Measurements from ENCODE around the gene YAP1.

Gene YAP1

GRCh38 chr11:102220728-102221467 lies 110.7 kb downstream of the YAP1 start:
- no peak overlapping the region for H3K4me3 ChIP-seq (ENCODE audit: low read length)
- no peak overlapping the region for H3K9ac ChIP-seq (ENCODE audit: low read length)
- H3K27me3 ChIP-seq (ENCODE audit: control insufficient read depth, insufficient read depth, low read length): no peaks in the 10 kb centered on the region
- peaks cover 3% of the 10 kb centered on the region for H3K4me1 ChIP-seq (ENCODE audit: control insufficient read depth, insufficient read depth, low read length)
- H3K9me3 ChIP-seq (ENCODE audit: control insufficient read depth, low read length): no peaks in the 10 kb centered on the region
- H3K36me3 ChIP-seq (ENCODE audit: control insufficient read depth, insufficient read depth, low read length): no peaks in the 10 kb centered on the region

- Histone ChIP-seq H3K9ac (ENCODE audit: low read length) (no peak overlapping the region), H3K4me1 (ENCODE audit: control insufficient read depth, insufficient read depth, low read length) (peaks cover 8% of the 10 kb centered on the region), H3K36me3 (ENCODE audit: control insufficient read depth, insufficient read depth, low read length) (no peaks in the 10 kb centered on the region), H3K9me3 (ENCODE audit: control insufficient read depth, low read length) (no peaks in the 10 kb centered on the region), H3K4me3 (ENCODE audit: low read length) (no peak overlapping the region), H3K27me3 (ENCODE audit: control insufficient read depth, insufficient read depth, low read length) (no peaks in the 10 kb centered on the region)
Observed at GRCh38 chr11:102223859-102224258, 113.6 kb downstream of the YAP1 start.

- Histone ChIP-seq H3K36me3 (ENCODE audit: control insufficient read depth, insufficient read depth, low read length) (no peaks in the 10 kb centered on the region), H3K4me3 (ENCODE audit: low read length) (no peak overlapping the region), H3K4me1 (ENCODE audit: control insufficient read depth, insufficient read depth, low read length) (peaks cover 20% of the 10 kb centered on the region), H3K9me3 (ENCODE audit: control insufficient read depth, low read length) (no peaks in the 10 kb centered on the region), H3K27me3 (ENCODE audit: control insufficient read depth, insufficient read depth, low read length) (no peaks in the 10 kb centered on the region), H3K9ac (ENCODE audit: low read length) (no peak overlapping the region)
Observed at GRCh38 chr11:102225689-102226568, 115.7 kb downstream of the YAP1 start.

GRCh38 chr11:102226702-102227490 lies 116.6 kb downstream of the YAP1 start:
- H3K4me3 ChIP-seq (ENCODE audit: low read length): no peak overlapping the region
- no peaks in the 10 kb centered on the region for H3K36me3 ChIP-seq (ENCODE audit: control insufficient read depth, insufficient read depth, low read length)
- peaks cover 20% of the 10 kb centered on the region for H3K4me1 ChIP-seq (ENCODE audit: control insufficient read depth, insufficient read depth, low read length)

GRCh38 chr11:102229510-102230123 lies 119.4 kb downstream of the YAP1 start:
- H3K4me3 ChIP-seq (ENCODE audit: low read length): no peak overlapping the region
- peaks cover 20% of the 10 kb centered on the region for H3K4me1 ChIP-seq (ENCODE audit: control insufficient read depth, insufficient read depth, low read length)
- H3K9ac ChIP-seq (ENCODE audit: low read length): no peak overlapping the region
- H3K36me3 ChIP-seq (ENCODE audit: control insufficient read depth, insufficient read depth, low read length): no peaks in the 10 kb centered on the region
- no peaks in the 10 kb centered on the region for H3K27me3 ChIP-seq (ENCODE audit: control insufficient read depth, insufficient read depth, low read length)
- no peaks in the 10 kb centered on the region for H3K9me3 ChIP-seq (ENCODE audit: control insufficient read depth, low read length)

More at GRCh38 chr11:102226702-102227490, 116.6 kb downstream of the YAP1 start:
- Histone ChIP-seq H3K27me3 (ENCODE audit: control insufficient read depth, insufficient read depth, low read length) (no peaks in the 10 kb centered on the region), H3K9me3 (ENCODE audit: control insufficient read depth, low read length) (no peaks in the 10 kb centered on the region), H3K9ac (ENCODE audit: low read length) (no peak overlapping the region)

GRCh38 chr11:102230186-102230585 lies 119.9 kb downstream of the YAP1 start:
- no peak overlapping the region for H3K4me3 ChIP-seq (ENCODE audit: low read length)
- H3K4me1 ChIP-seq (ENCODE audit: control insufficient read depth, insufficient read depth, low read length): peaks cover 20% of the 10 kb centered on the region
- H3K36me3 ChIP-seq (ENCODE audit: control insufficient read depth, insufficient read depth, low read length): no peaks in the 10 kb centered on the region
- H3K9me3 ChIP-seq (ENCODE audit: control insufficient read depth, low read length): no peaks in the 10 kb centered on the region
- H3K9ac ChIP-seq (ENCODE audit: low read length): no peak overlapping the region
- no peaks in the 10 kb centered on the region for H3K27me3 ChIP-seq (ENCODE audit: control insufficient read depth, insufficient read depth, low read length)

- Histone ChIP-seq H3K9me3 (ENCODE audit: control insufficient read depth, low read length) (no peaks in the 10 kb centered on the region), H3K36me3 (ENCODE audit: control insufficient read depth, insufficient read depth, low read length) (no peaks in the 10 kb centered on the region), H3K4me3 (ENCODE audit: low read length) (no peak overlapping the region), H3K4me1 (ENCODE audit: control insufficient read depth, insufficient read depth, low read length) (peaks cover 17% of the 10 kb centered on the region), H3K27me3 (ENCODE audit: control insufficient read depth, insufficient read depth, low read length) (no peaks in the 10 kb centered on the region), H3K9ac (ENCODE audit: low read length) (no peak overlapping the region)
Observed at GRCh38 chr11:102230911-102231310, 120.7 kb downstream of the YAP1 start.

GRCh38 chr11:102234779-102235439 lies 124.7 kb downstream of the YAP1 start:
- H3K9me3 ChIP-seq (ENCODE audit: control insufficient read depth, low read length): no peaks in the 10 kb centered on the region
- H3K9ac ChIP-seq (ENCODE audit: low read length): no peak overlapping the region
- no peaks in the 10 kb centered on the region for H3K27me3 ChIP-seq (ENCODE audit: control insufficient read depth, insufficient read depth, low read length)
- H3K36me3 ChIP-seq (ENCODE audit: control insufficient read depth, insufficient read depth, low read length): no peaks in the 10 kb centered on the region
- H3K4me3 ChIP-seq (ENCODE audit: low read length): no peak overlapping the region
- H3K4me1 ChIP-seq (ENCODE audit: control insufficient read depth, insufficient read depth, low read length): peaks cover 5% of the 10 kb centered on the region

GRCh38 chr11:102237096-102237735 lies 127.0 kb downstream of the YAP1 start:
- Histone ChIP-seq H3K9ac (ENCODE audit: low read length) (no peak overlapping the region), H3K9me3 (ENCODE audit: control insufficient read depth, low read length) (no peaks in the 10 kb centered on the region), H3K36me3 (ENCODE audit: control insufficient read depth, insufficient read depth, low read length) (no peaks in the 10 kb centered on the region), H3K4me1 (ENCODE audit: control insufficient read depth, insufficient read depth, low read length) (no peaks in the 10 kb centered on the region), H3K4me3 (ENCODE audit: low read length) (no peak overlapping the region), H3K27me3 (ENCODE audit: control insufficient read depth, insufficient read depth, low read length) (no peaks in the 10 kb centered on the region)

- H3K27me3 ChIP-seq (ENCODE audit: control insufficient read depth, insufficient read depth, low read length): no peaks in the 10 kb centered on the region
- no peaks in the 10 kb centered on the region for H3K4me1 ChIP-seq (ENCODE audit: control insufficient read depth, insufficient read depth, low read length)
- no peak overlapping the region for H3K9ac ChIP-seq (ENCODE audit: low read length)
- no peaks in the 10 kb centered on the region for H3K36me3 ChIP-seq (ENCODE audit: control insufficient read depth, insufficient read depth, low read length)
- H3K4me3 ChIP-seq (ENCODE audit: low read length): no peak overlapping the region
- no peaks in the 10 kb centered on the region for H3K9me3 ChIP-seq (ENCODE audit: control insufficient read depth, low read length)
Observed at GRCh38 chr11:102238391-102238821, 128.2 kb downstream of the YAP1 start.

GRCh38 chr11:102239448-102239847 lies 129.2 kb downstream of the YAP1 start:
- H3K27me3 ChIP-seq (ENCODE audit: control insufficient read depth, insufficient read depth, low read length): no peaks in the 10 kb centered on the region
- H3K4me3 ChIP-seq (ENCODE audit: low read length): no peak overlapping the region
- H3K9me3 ChIP-seq (ENCODE audit: control insufficient read depth, low read length): no peaks in the 10 kb centered on the region
- H3K4me1 ChIP-seq (ENCODE audit: control insufficient read depth, insufficient read depth, low read length): no peaks in the 10 kb centered on the region
- no peak overlapping the region for H3K9ac ChIP-seq (ENCODE audit: low read length)
- no peaks in the 10 kb centered on the region for H3K36me3 ChIP-seq (ENCODE audit: control insufficient read depth, insufficient read depth, low read length)

Data from mucosa of stomach (tissue), 1 donor.